ENCODE measurements around the gene MYRF. TPM values are rescaled to one million over a fixed set of nuclear protein-coding genes. Genes with fewer than 3 reads are reported as not detected.

MYRF gene
- total RNA-seq, 1 experiment from 2014 or later = 15.3 TPM

GRCh38 chr11:61769946-61770683 is 17.7 kb downstream of the MYRF start:
- no peak overlapping the region for H2AFZ ChIP-seq
- no peak for DNase-seq
- H3K4me1 ChIP-seq (replicated peaks; ENCODE audit: insufficient read depth) = peaks cover 6% of the 10 kb centered on the region
- H3K36me3 ChIP-seq (ENCODE audit: low read depth) = no peaks in the 10 kb centered on the region
- H3K27ac ChIP-seq = no peak overlapping the region
- 0 out of 2 replicates have a peak, but pooled peaks cover 4% of the 10 kb centered on the region for H3F3A ChIP-seq (ENCODE audit: insufficient read depth, low read depth)
- TF ChIP-seq CTCF (conservative IDR thresholded peaks at IDR 0.05) = no peak
- TF ChIP-seq EZH2 (IDR thresholded peaks at IDR 0.05; ENCODE audit: low read depth) = no peak
- H3K27me3 ChIP-seq (ENCODE audit: insufficient read depth, low read depth) = no peaks in the 10 kb centered on the region
- H3K79me2 ChIP-seq (ENCODE audit: low read depth) = no peaks in the 10 kb centered on the region
- CTCF ChIA-PET = interaction anchor here (0.7 kb wide), 1 partner anchor 38 kb away, joined by 3 read pairs; no protein-coding TSS in a partner anchor
- H3K9me3 ChIP-seq (ENCODE audit: insufficient read depth, low read depth) = no peaks in the 10 kb centered on the region
- intact Hi-C loops (cut with micrococcal nuclease; ENCODE audit: unreplicated experiment) = no loop called here
- POLR2A ChIA-PET (ENCODE audit: unreplicated experiment) = no interaction called here
- H3K9me2 ChIP-seq (ENCODE audit: insufficient read depth) = no peaks in the 10 kb centered on the region
- BruUV-seq (replicated peaks) = no TSS peak
- H3K4me2 ChIP-seq = no peak overlapping the region
- no peaks in the 10 kb centered on the region for H4K20me1 ChIP-seq (ENCODE audit: insufficient read depth)
- no peak overlapping the region for H3K4me3 ChIP-seq

DNA sequence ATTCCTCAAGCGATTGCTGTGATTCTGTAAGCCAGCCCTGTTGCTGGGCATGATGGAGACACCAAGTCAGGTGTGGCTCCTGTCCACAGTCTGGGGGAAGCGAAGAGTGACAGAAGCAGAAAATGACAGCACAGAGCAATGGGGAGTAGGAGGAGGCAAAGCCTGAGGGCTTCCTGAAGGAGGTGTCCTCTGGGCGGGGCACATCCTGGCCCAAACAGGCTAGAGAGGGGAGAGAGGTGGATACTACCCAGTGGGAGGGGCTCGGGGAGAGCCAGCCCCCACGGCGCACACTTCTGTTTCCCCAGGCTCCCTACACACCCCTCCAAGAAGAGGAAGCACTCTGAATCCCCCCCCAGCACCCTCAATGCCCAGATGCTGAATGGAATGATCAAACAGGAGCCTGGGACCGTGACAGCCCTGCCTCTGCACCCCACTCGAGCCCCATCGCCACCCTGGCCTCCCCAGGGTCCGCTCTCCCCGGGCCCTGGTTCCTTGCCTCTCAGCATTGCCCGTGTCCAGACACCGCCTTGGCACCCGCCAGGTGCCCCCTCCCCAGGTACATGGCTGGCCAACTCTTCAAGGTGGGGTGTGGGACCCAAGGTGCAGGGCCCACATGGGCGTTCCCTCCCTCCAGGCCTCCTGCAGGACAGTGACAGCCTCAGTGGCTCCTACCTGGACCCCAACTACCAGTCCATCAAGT is 18.9 kb downstream of the MYRF start:
- Histone ChIP-seq H3K79me2 (ENCODE audit: low read depth) (no peaks in the 10 kb centered on the region), H3K27me3 (ENCODE audit: insufficient read depth, low read depth) (no peaks in the 10 kb centered on the region), H3K9me2 (ENCODE audit: insufficient read depth) (no peaks in the 10 kb centered on the region), H4K20me1 (ENCODE audit: insufficient read depth) (no peaks in the 10 kb centered on the region), H3K36me3 (ENCODE audit: low read depth) (no peaks in the 10 kb centered on the region), H2AFZ (no peak overlapping the region), H3K9me3 (ENCODE audit: insufficient read depth, low read depth) (no peaks in the 10 kb centered on the region), H3K4me1 (replicated peaks; ENCODE audit: insufficient read depth) (peaks cover 6% of the 10 kb centered on the region), H3F3A (ENCODE audit: insufficient read depth, low read depth) (0 out of 2 replicates have a peak, but pooled peaks cover 4% of the 10 kb centered on the region), H3K4me3 (no peak overlapping the region), H3K4me2 (no peak overlapping the region), H3K27ac (no peak overlapping the region)
- TF ChIP-seq EZH2 (IDR thresholded peaks at IDR 0.05; ENCODE audit: low read depth) = no peak
- TF ChIP-seq CTCF (conservative IDR thresholded peaks at IDR 0.05) = no peak
- no peak for DNase-seq
- ChIA-PET CTCF (no interaction called here), POLR2A (ENCODE audit: unreplicated experiment) (no interaction called here)
- intact Hi-C loops (cut with micrococcal nuclease; ENCODE audit: unreplicated experiment) = no loop called here
- no TSS peak for BruUV-seq (replicated peaks)

DNA sequence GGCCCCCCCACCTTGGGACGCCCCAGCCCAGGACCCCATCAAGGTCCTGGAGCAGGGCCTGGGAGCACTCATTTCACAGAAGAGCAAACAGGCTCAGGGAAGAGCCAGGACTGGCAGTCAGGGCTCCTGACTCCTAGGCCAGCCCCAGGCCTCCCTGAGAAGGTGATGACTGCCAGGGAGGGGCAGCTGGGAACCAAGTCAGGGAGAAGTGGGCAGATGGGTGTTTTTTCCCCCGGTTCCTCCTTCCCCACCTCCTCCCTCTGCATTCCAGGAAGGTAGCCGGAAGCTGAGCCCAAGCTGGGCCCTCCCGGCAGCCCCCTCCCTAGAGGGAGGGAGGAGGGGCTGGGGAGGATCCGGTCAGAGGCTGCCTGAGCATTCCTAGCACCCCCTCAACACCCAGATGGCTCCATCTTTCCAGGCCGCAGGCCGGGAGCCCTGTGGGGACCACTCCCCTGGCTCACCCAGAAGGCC is 19.6 kb downstream of the MYRF start:
- Histone ChIP-seq H3K27me3 (ENCODE audit: insufficient read depth, low read depth) (no peaks in the 10 kb centered on the region), H3F3A (ENCODE audit: insufficient read depth, low read depth) (0 out of 2 replicates have a peak, but pooled peaks cover 4% of the 10 kb centered on the region), H3K27ac (no peak overlapping the region), H3K9me3 (ENCODE audit: insufficient read depth, low read depth) (no peaks in the 10 kb centered on the region), H3K4me3 (no peak overlapping the region), H3K4me1 (replicated peaks; ENCODE audit: insufficient read depth) (peaks cover 6% of the 10 kb centered on the region), H3K79me2 (ENCODE audit: low read depth) (no peaks in the 10 kb centered on the region), H2AFZ (no peak overlapping the region), H3K36me3 (ENCODE audit: low read depth) (no peaks in the 10 kb centered on the region), H4K20me1 (ENCODE audit: insufficient read depth) (no peaks in the 10 kb centered on the region), H3K4me2 (no peak overlapping the region), H3K9me2 (ENCODE audit: insufficient read depth) (no peaks in the 10 kb centered on the region)
- CTCF ChIA-PET = interaction anchor here (0.6 kb wide), 2 partner anchors 18 to 1002 kb away, joined by 3 to 4 read pairs; no protein-coding TSS in a partner anchor
- POLR2A ChIA-PET (ENCODE audit: unreplicated experiment) = no interaction called here
- TF ChIP-seq EZH2 (IDR thresholded peaks at IDR 0.05; ENCODE audit: low read depth) = no peak
- no peak for TF ChIP-seq CTCF (conservative IDR thresholded peaks at IDR 0.05)
- intact Hi-C loops (cut with micrococcal nuclease; ENCODE audit: unreplicated experiment) = no loop called here
- no TSS peak for BruUV-seq (replicated peaks)
- DNase-seq = no peak

All from PC-9 (cell line).